ENCODE data around the gene TSPO.

Gene TSPO

GRCh38 chr22:43174941-43175531 is 23.7 kb downstream of the TSPO start:
- Histone ChIP-seq H3K27me3 (ENCODE audit: control insufficient read depth in 2 of 2, insufficient read depth in 2 of 2, low read length in 2 of 2) (no peaks in the 10 kb centered on the region), H3K36me3 (ENCODE audit: control insufficient read depth in 2 of 2, insufficient read depth in 2 of 2, low read length in 2 of 2) (peaks cover 47 to 57% of the 10 kb centered on the region in 2 donors), H3K9ac (ENCODE audit: low read depth in 1 of 2, low read length in 2 of 2) (no peak overlapping the region), H3K27ac (ENCODE audit: low read depth in 2 of 2, low read length in 2 of 2) (no peak overlapping the region), H3K9me3 (ENCODE audit: control insufficient read depth in 2 of 2, low read length in 2 of 2) (no peaks in the 10 kb centered on the region), H3K4me3 (ENCODE audit: low read length in 2 of 2) (no peak overlapping the region), H3K4me1 (ENCODE audit: control insufficient read depth in 2 of 2, insufficient read depth in 2 of 2, low read length in 2 of 2) (peaks cover 8 to 22% of the 10 kb centered on the region in 2 donors)

GRCh38 chr22:43176090-43176489 is 24.7 kb downstream of the TSPO start:
- Histone ChIP-seq H3K9ac (ENCODE audit: low read depth in 1 of 2, low read length in 2 of 2) (no peak overlapping the region), H3K9me3 (ENCODE audit: control insufficient read depth in 2 of 2, low read length in 2 of 2) (no peaks in the 10 kb centered on the region), H3K27me3 (ENCODE audit: control insufficient read depth in 2 of 2, insufficient read depth in 2 of 2, low read length in 2 of 2) (no peaks in the 10 kb centered on the region), H3K4me1 (ENCODE audit: control insufficient read depth in 2 of 2, insufficient read depth in 2 of 2, low read length in 2 of 2) (peaks cover 6 to 12% of the 10 kb centered on the region in 2 donors), H3K27ac (ENCODE audit: low read depth in 2 of 2, low read length in 2 of 2) (no peak overlapping the region), H3K36me3 (ENCODE audit: control insufficient read depth in 2 of 2, insufficient read depth in 2 of 2, low read length in 2 of 2) (peaks cover 49 to 56% of the 10 kb centered on the region in 2 donors), H3K4me3 (ENCODE audit: low read length in 2 of 2) (no peak overlapping the region)

- no peak overlapping the region for H3K27ac ChIP-seq (ENCODE audit: low read depth in 2 of 2, low read length in 2 of 2)
- no peak overlapping the region for H3K4me3 ChIP-seq (ENCODE audit: low read length in 2 of 2)
- H3K9ac ChIP-seq (ENCODE audit: low read depth in 1 of 2, low read length in 2 of 2), result no peak overlapping the region
- no peaks in the 10 kb centered on the region for H3K4me1 ChIP-seq (ENCODE audit: control insufficient read depth in 2 of 2, insufficient read depth in 2 of 2, low read length in 2 of 2)
- no peaks in the 10 kb centered on the region for H3K9me3 ChIP-seq (ENCODE audit: control insufficient read depth in 2 of 2, low read length in 2 of 2)
- no peaks in the 10 kb centered on the region for H3K27me3 ChIP-seq (ENCODE audit: control insufficient read depth in 2 of 2, insufficient read depth in 2 of 2, low read length in 2 of 2)
- H3K36me3 ChIP-seq (ENCODE audit: control insufficient read depth in 2 of 2, insufficient read depth in 2 of 2, low read length in 2 of 2), result peaks cover 46 to 55% of the 10 kb centered on the region in 2 donors
Observed at GRCh38 chr22:43177479-43177878, 26.1 kb downstream of the TSPO start.

- no peak overlapping the region for H3K9ac ChIP-seq (ENCODE audit: low read depth in 1 of 2, low read length in 2 of 2)
- no peak overlapping the region for H3K27ac ChIP-seq (ENCODE audit: low read depth in 2 of 2, low read length in 2 of 2)
- peaks cover 32 to 46% of the 10 kb centered on the region in 2 donors for H3K36me3 ChIP-seq (ENCODE audit: control insufficient read depth in 2 of 2, insufficient read depth in 2 of 2, low read length in 2 of 2)
- peaks cover 0 to under 1% of the 10 kb centered on the region in 2 donors for H3K4me1 ChIP-seq (ENCODE audit: control insufficient read depth in 2 of 2, insufficient read depth in 2 of 2, low read length in 2 of 2)
- no peaks in the 10 kb centered on the region for H3K27me3 ChIP-seq (ENCODE audit: control insufficient read depth in 2 of 2, insufficient read depth in 2 of 2, low read length in 2 of 2)
- H3K9me3 ChIP-seq (ENCODE audit: control insufficient read depth in 2 of 2, low read length in 2 of 2), result no peaks in the 10 kb centered on the region
- no peak overlapping the region for H3K4me3 ChIP-seq (ENCODE audit: low read length in 2 of 2)
Observed at GRCh38 chr22:43179146-43179910, 28.0 kb downstream of the TSPO start.

GRCh38 chr22:43179911-43180195 is 28.5 kb downstream of the TSPO start:
- Histone ChIP-seq H3K4me3 (ENCODE audit: low read length in 2 of 2) (no peak overlapping the region), H3K9ac (ENCODE audit: low read depth in 1 of 2, low read length in 2 of 2) (no peak overlapping the region), H3K27ac (ENCODE audit: low read depth in 2 of 2, low read length in 2 of 2) (no peak overlapping the region), H3K36me3 (ENCODE audit: control insufficient read depth in 2 of 2, insufficient read depth in 2 of 2, low read length in 2 of 2) (peaks cover 28 to 44% of the 10 kb centered on the region in 2 donors), H3K27me3 (ENCODE audit: control insufficient read depth in 2 of 2, insufficient read depth in 2 of 2, low read length in 2 of 2) (no peaks in the 10 kb centered on the region), H3K4me1 (ENCODE audit: control insufficient read depth in 2 of 2, insufficient read depth in 2 of 2, low read length in 2 of 2) (peaks cover 0 to 4% of the 10 kb centered on the region in 2 donors), H3K9me3 (ENCODE audit: control insufficient read depth in 2 of 2, low read length in 2 of 2) (no peaks in the 10 kb centered on the region)

GRCh38 chr22:43180670-43181069 is 29.3 kb downstream of the TSPO start:
- H3K9ac ChIP-seq (ENCODE audit: low read depth in 1 of 2, low read length in 2 of 2), result no peak overlapping the region
- H3K4me3 ChIP-seq (ENCODE audit: low read length in 2 of 2), result no peak overlapping the region
- H3K4me1 ChIP-seq (ENCODE audit: control insufficient read depth in 2 of 2, insufficient read depth in 2 of 2, low read length in 2 of 2), result peaks cover 3 to 9% of the 10 kb centered on the region in 2 donors
- H3K27ac ChIP-seq (ENCODE audit: low read depth in 2 of 2, low read length in 2 of 2), result no peak overlapping the region
- peaks cover 24 to 38% of the 10 kb centered on the region in 2 donors for H3K36me3 ChIP-seq (ENCODE audit: control insufficient read depth in 2 of 2, insufficient read depth in 2 of 2, low read length in 2 of 2)
- H3K27me3 ChIP-seq (ENCODE audit: control insufficient read depth in 2 of 2, insufficient read depth in 2 of 2, low read length in 2 of 2), result no peaks in the 10 kb centered on the region
- no peaks in the 10 kb centered on the region for H3K9me3 ChIP-seq (ENCODE audit: control insufficient read depth in 2 of 2, low read length in 2 of 2)

GRCh38 chr22:43181321-43182076 is 30.1 kb downstream of the TSPO start:
- no peak overlapping the region for H3K27ac ChIP-seq (ENCODE audit: low read depth in 2 of 2, low read length in 2 of 2)
- no peak overlapping the region for H3K4me3 ChIP-seq (ENCODE audit: low read length in 2 of 2)
- H3K27me3 ChIP-seq (ENCODE audit: control insufficient read depth in 2 of 2, insufficient read depth in 2 of 2, low read length in 2 of 2), result no peaks in the 10 kb centered on the region
- no peaks in the 10 kb centered on the region for H3K9me3 ChIP-seq (ENCODE audit: control insufficient read depth in 2 of 2, low read length in 2 of 2)
- H3K9ac ChIP-seq (ENCODE audit: low read depth in 1 of 2, low read length in 2 of 2), result no peak overlapping the region
- peaks cover 19 to 34% of the 10 kb centered on the region in 2 donors for H3K36me3 ChIP-seq (ENCODE audit: control insufficient read depth in 2 of 2, insufficient read depth in 2 of 2, low read length in 2 of 2)
- H3K4me1 ChIP-seq (ENCODE audit: control insufficient read depth in 2 of 2, insufficient read depth in 2 of 2, low read length in 2 of 2), result peaks cover 10 to 12% of the 10 kb centered on the region in 2 donors

- peaks cover 17 to 34% of the 10 kb centered on the region in 2 donors for H3K36me3 ChIP-seq (ENCODE audit: control insufficient read depth in 2 of 2, insufficient read depth in 2 of 2, low read length in 2 of 2)
- H3K27ac ChIP-seq (ENCODE audit: low read depth in 2 of 2, low read length in 2 of 2), result no peak overlapping the region
Observed at GRCh38 chr22:43182118-43182517, 30.8 kb downstream of the TSPO start.

GRCh38 chr22:43182726-43183125 is 31.4 kb downstream of the TSPO start:
- H3K9me3 ChIP-seq (ENCODE audit: control insufficient read depth in 2 of 2, low read length in 2 of 2), result no peaks in the 10 kb centered on the region

More at GRCh38 chr22:43182118-43182517, 30.8 kb downstream of the TSPO start:
- Histone ChIP-seq H3K9me3 (ENCODE audit: control insufficient read depth in 2 of 2, low read length in 2 of 2) (no peaks in the 10 kb centered on the region), H3K9ac (ENCODE audit: low read depth in 1 of 2, low read length in 2 of 2) (no peak overlapping the region), H3K4me3 (ENCODE audit: low read length in 2 of 2) (no peak overlapping the region), H3K27me3 (ENCODE audit: control insufficient read depth in 2 of 2, insufficient read depth in 2 of 2, low read length in 2 of 2) (no peaks in the 10 kb centered on the region), H3K4me1 (ENCODE audit: control insufficient read depth in 2 of 2, insufficient read depth in 2 of 2, low read length in 2 of 2) (peaks cover 11 to 12% of the 10 kb centered on the region in 2 donors)

More at GRCh38 chr22:43182726-43183125, 31.4 kb downstream of the TSPO start:
- H3K4me3 ChIP-seq (ENCODE audit: low read length in 2 of 2), result no peak overlapping the region
- peaks cover 17 to 30% of the 10 kb centered on the region in 2 donors for H3K36me3 ChIP-seq (ENCODE audit: control insufficient read depth in 2 of 2, insufficient read depth in 2 of 2, low read length in 2 of 2)
- no peak overlapping the region for H3K27ac ChIP-seq (ENCODE audit: low read depth in 2 of 2, low read length in 2 of 2)
- H3K27me3 ChIP-seq (ENCODE audit: control insufficient read depth in 2 of 2, insufficient read depth in 2 of 2, low read length in 2 of 2), result no peaks in the 10 kb centered on the region
- H3K4me1 ChIP-seq (ENCODE audit: control insufficient read depth in 2 of 2, insufficient read depth in 2 of 2, low read length in 2 of 2), result peaks cover 11 to 13% of the 10 kb centered on the region in 2 donors
- H3K9ac ChIP-seq (ENCODE audit: low read depth in 1 of 2, low read length in 2 of 2), result no peak overlapping the region
